Measurements from ENCODE around the gene RPIA.

RPIA gene

GRCh38 chr2:88692187-88692586, 714 bp downstream of the RPIA start:
- H3K4me3 ChIP-seq (ENCODE audit: low read length), result peak overlapping the region; percentile 91
- peaks cover 15% of the 10 kb centered on the region for H3K36me3 ChIP-seq (replicated peaks; ENCODE audit: low read depth, low read length)
- peaks cover 14% of the 10 kb centered on the region; the same call in 1 of the 2 replicates for H3K9me3 ChIP-seq (ENCODE audit: insufficient read depth, low read length)
- TF ChIP-seq EZH2phosphoT487 (IDR thresholded peaks at IDR 0.05; ENCODE audit: low read depth), result no peak
- TF ChIP-seq, protein P1, sequence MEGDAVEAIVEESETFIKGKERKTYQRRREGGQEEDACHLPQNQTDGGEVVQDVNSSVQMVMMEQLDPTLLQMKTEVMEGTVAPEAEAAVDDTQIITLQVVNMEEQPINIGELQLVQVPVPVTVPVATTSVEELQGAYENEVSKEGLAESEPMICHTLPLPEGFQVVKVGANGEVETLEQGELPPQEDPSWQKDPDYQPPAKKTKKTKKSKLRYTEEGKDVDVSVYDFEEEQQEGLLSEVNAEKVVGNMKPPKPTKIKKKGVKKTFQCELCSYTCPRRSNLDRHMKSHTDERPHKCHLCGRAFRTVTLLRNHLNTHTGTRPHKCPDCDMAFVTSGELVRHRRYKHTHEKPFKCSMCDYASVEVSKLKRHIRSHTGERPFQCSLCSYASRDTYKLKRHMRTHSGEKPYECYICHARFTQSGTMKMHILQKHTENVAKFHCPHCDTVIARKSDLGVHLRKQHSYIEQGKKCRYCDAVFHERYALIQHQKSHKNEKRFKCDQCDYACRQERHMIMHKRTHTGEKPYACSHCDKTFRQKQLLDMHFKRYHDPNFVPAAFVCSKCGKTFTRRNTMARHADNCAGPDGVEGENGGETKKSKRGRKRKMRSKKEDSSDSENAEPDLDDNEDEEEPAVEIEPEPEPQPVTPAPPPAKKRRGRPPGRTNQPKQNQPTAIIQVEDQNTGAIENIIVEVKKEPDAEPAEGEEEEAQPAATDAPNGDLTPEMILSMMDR (IDR thresholded peaks at IDR 0.05; ENCODE audit: low read depth, low read length), result no peak
- no peaks in the 10 kb centered on the region for H3K27me3 ChIP-seq (ENCODE audit: low read depth, low read length)
- H3K79me2 ChIP-seq (ENCODE audit: low read length), result peaks cover 66% of the 10 kb centered on the region
- peaks cover 13% of the 10 kb centered on the region for H3K4me1 ChIP-seq (ENCODE audit: low read length)
- H3K9ac ChIP-seq (ENCODE audit: low read length), result peak overlapping the region; percentile 85
- peaks cover 7% of the 10 kb centered on the region; the same call in 1 of the 2 replicates for H4K20me1 ChIP-seq (ENCODE audit: insufficient read depth, low read length)
- H3K4me2 ChIP-seq (ENCODE audit: low read length), result peak overlapping the region; percentile 78
- H3K27ac ChIP-seq (ENCODE audit: low read length), result peak overlapping the region; percentile 27
- H2AFZ ChIP-seq (ENCODE audit: low read depth, low read length), result peak overlapping the region; percentile 70; the same call in 1 of the 2 replicates

- peaks cover 14% of the 10 kb centered on the region; the same call in 1 of the 2 replicates for H3K9me3 ChIP-seq (ENCODE audit: insufficient read depth, low read length)
- H3K79me2 ChIP-seq (ENCODE audit: low read length), result peaks cover 84% of the 10 kb centered on the region
- peaks cover 17% of the 10 kb centered on the region for H3K36me3 ChIP-seq (replicated peaks; ENCODE audit: low read depth, low read length)
- peaks cover 13% of the 10 kb centered on the region for H4K20me1 ChIP-seq (ENCODE audit: insufficient read depth, low read length)
- no peak overlapping the region for H3K9ac ChIP-seq (ENCODE audit: low read length)
- H3K4me1 ChIP-seq (ENCODE audit: low read length), result peaks cover 13% of the 10 kb centered on the region
- H3K27me3 ChIP-seq (ENCODE audit: low read depth, low read length), result no peaks in the 10 kb centered on the region
- no peak for TF ChIP-seq EZH2phosphoT487 (IDR thresholded peaks at IDR 0.05; ENCODE audit: low read depth)
- TF ChIP-seq, protein P1 (IDR thresholded peaks at IDR 0.05; ENCODE audit: low read depth, low read length), result no peak
- H3K27ac ChIP-seq (ENCODE audit: low read length), result no peak overlapping the region
- no peak overlapping the region for H3K4me3 ChIP-seq (ENCODE audit: low read length)
- H3K4me2 ChIP-seq (ENCODE audit: low read length), result no peak overlapping the region
- H2AFZ ChIP-seq (ENCODE audit: low read depth, low read length), result no peak overlapping the region
Measured at GRCh38 chr2:88693911-88694414, 2.5 kb downstream of the RPIA start.

GRCh38 chr2:88696611-88697010, 5.1 kb downstream of the RPIA start:
- Histone ChIP-seq H3K4me2 (ENCODE audit: low read length) (no peak overlapping the region), H3K27me3 (ENCODE audit: low read depth, low read length) (no peaks in the 10 kb centered on the region), H3K4me1 (ENCODE audit: low read length) (peaks cover 7% of the 10 kb centered on the region), H3K79me2 (ENCODE audit: low read length) (peaks cover 79% of the 10 kb centered on the region), H3K9me3 (ENCODE audit: insufficient read depth, low read length) (no peaks in the 10 kb centered on the region), H3K4me3 (ENCODE audit: low read length) (no peak overlapping the region), H3K27ac (ENCODE audit: low read length) (no peak overlapping the region), H3K9ac (ENCODE audit: low read length) (no peak overlapping the region), H3K36me3 (replicated peaks; ENCODE audit: low read depth, low read length) (peaks cover 17% of the 10 kb centered on the region), H4K20me1 (ENCODE audit: insufficient read depth, low read length) (peaks cover 13% of the 10 kb centered on the region), H2AFZ (ENCODE audit: low read depth, low read length) (no peak overlapping the region)
- TF ChIP-seq, protein P1 (IDR thresholded peaks at IDR 0.05; ENCODE audit: low read depth, low read length), result no peak
- no peak for TF ChIP-seq EZH2phosphoT487 (IDR thresholded peaks at IDR 0.05; ENCODE audit: low read depth)

- Histone ChIP-seq H3K4me1 (ENCODE audit: low read length) (peaks cover 7% of the 10 kb centered on the region), H3K27ac (ENCODE audit: low read length) (no peak overlapping the region), H3K4me2 (ENCODE audit: low read length) (no peak overlapping the region), H2AFZ (ENCODE audit: low read depth, low read length) (no peak overlapping the region), H3K9ac (ENCODE audit: low read length) (no peak overlapping the region), H3K79me2 (ENCODE audit: low read length) (peaks cover 70% of the 10 kb centered on the region), H4K20me1 (ENCODE audit: insufficient read depth, low read length) (peaks cover 13% of the 10 kb centered on the region), H3K4me3 (ENCODE audit: low read length) (no peak overlapping the region), H3K27me3 (ENCODE audit: low read depth, low read length) (no peaks in the 10 kb centered on the region), H3K9me3 (ENCODE audit: insufficient read depth, low read length) (no peaks in the 10 kb centered on the region), H3K36me3 (replicated peaks; ENCODE audit: low read depth, low read length) (peaks cover 21% of the 10 kb centered on the region)
- TF ChIP-seq EZH2phosphoT487 (IDR thresholded peaks at IDR 0.05; ENCODE audit: low read depth), result no peak
- TF ChIP-seq, protein P1 (IDR thresholded peaks at IDR 0.05; ENCODE audit: low read depth, low read length), result no peak
Measured at GRCh38 chr2:88697370-88698026, 6.0 kb downstream of the RPIA start.

All from OCI-LY3 (cell line).